K562 (cell line): ENCODE data around the gene FAM171A1. TPM values are rescaled to one million over a fixed set of nuclear protein-coding genes. Genes with fewer than 3 reads are reported as not detected.

Experiments
- ATAC-seq: fragments of 200-7000 bp; cut with Tn5 transposase; 3 replicates; pipeline ENCODE4 v1.9.1; 2020; ENCODE audit warnings: moderate library complexity
- BruUV-seq: library from RNA; stranded (reverse); fragments of 400-500 nt; replicated peaks from 2 replicates; lab custom pipeline; 2021; lab: Mats Ljungman, UMichigan
- CTCF ChIA-PET: fragments of 300-600 bp; formaldehyde crosslinking; extraction: SDS; loops from one replicate; lab custom pipeline; 2021; ENCODE audit warnings: low intra/inter-chr PET ratio; lab: Yijun Ruan, JAX
- POLR2A ChIA-PET: fragments of 300-600, 350-650 bp; sonication (Branson Sonifier 250); formaldehyde crosslinking; extraction: SDS; loops from one replicate; lab custom pipeline; 2021; ENCODE audit warnings: antibody characterized with exemption, inconsistent platforms; lab: Yijun Ruan, JAX
- DNase-seq, 4 experiments: peaks; one replicate each; pipeline versions ENCODE4 v3.0.0 to v3.0.0-alpha.2; 2011 to 2018; ENCODE audit warnings: low spot score in 3 of 4, mixed read lengths in 3 of 4; ENCODE audit errors: extremely low read depth in 1 of 4
- FAIRE-seq: peaks from 2 replicates; lab custom pipeline; 2011; peaks lifted over from hg19 to GRCh38; lab: Jason Lieb, UNC
- H2AFZ ChIP-seq: 2 replicates; pipeline ENCODE4 v1.6.0; 2011; ENCODE audit warnings: low read depth, low read length, control low read depth, inconsistent platforms
- H3K27ac ChIP-seq: fragments of 200-600 bp; 3 replicates; pipeline ENCODE4 v1.8.0; 2011; ENCODE audit warnings: low read depth, mild to moderate bottlenecking, control low read depth, inconsistent platforms, low read length, moderate library complexity, mixed read lengths; ENCODE audit errors: extremely low read depth
- H3K27me3 ChIP-seq, 2 experiments: fragments of 300-600 bp in 1 of 2; 2 replicates in 1 of 2; 3 replicates in 1 of 2; pipeline versions ENCODE4 v1.6.0 to v1.8.0; 2011; ENCODE audit warnings: inconsistent platforms in 2 of 2, low read length in 2 of 2, mild to moderate bottlenecking in 1 of 2, mixed read lengths in 1 of 2, moderate library complexity in 1 of 2; ENCODE audit not compliant: control insufficient read depth in 2 of 2, insufficient read depth in 2 of 2
- H3K36me3 ChIP-seq: fragments of 300-600 bp; 3 replicates; pipeline ENCODE4 v1.8.0; 2011; ENCODE audit warnings: mild to moderate bottlenecking, low read length, inconsistent platforms; ENCODE audit not compliant: control insufficient read depth, insufficient read depth
- H3K4me1 ChIP-seq, 2 experiments: fragments of 200-600 bp in 1 of 2; replicated peaks in 1 of 2; 2 replicates in 1 of 2; 3 replicates in 1 of 2; pipeline versions ENCODE4 v1.5.1 to v1.8.0; 2011; ENCODE audit warnings: inconsistent platforms in 2 of 2, low read length in 2 of 2, mild to moderate bottlenecking in 1 of 2, mixed read lengths in 1 of 2, moderate library complexity in 1 of 2; ENCODE audit not compliant: control insufficient read depth in 2 of 2, insufficient read depth in 2 of 2
- H3K4me2 ChIP-seq: 2 replicates; pipeline ENCODE4 v1.6.1; 2011; ENCODE audit warnings: low read length, control low read depth, inconsistent platforms, mixed read lengths; ENCODE audit not compliant: insufficient read depth
- H3K4me3 ChIP-seq: fragments of 200-600 bp; sonication (generic), shearing (Covaris generic); 2 replicates; pipeline ENCODE4 v1.5.1; 2016; ENCODE audit warnings: control low read depth, inconsistent platforms
- H3K79me2 ChIP-seq: fragments of 200-600 bp; 3 replicates; pipeline ENCODE4 v1.8.0; 2011; ENCODE audit warnings: low read length, inconsistent platforms; ENCODE audit not compliant: control insufficient read depth, insufficient read depth
- H3K9ac ChIP-seq, 2 experiments: 2 replicates each; pipeline versions ENCODE4 v1.6.0 to v1.6.1; 2011; ENCODE audit warnings: low read depth in 2 of 2, low read length in 2 of 2, control low read depth in 1 of 2, inconsistent platforms in 1 of 2, mild to moderate bottlenecking in 1 of 2, mixed read lengths in 1 of 2; ENCODE audit not compliant: insufficient read depth in 1 of 2
- H3K9me1 ChIP-seq: one replicate; pipeline ENCODE4 v1.6.0; 2011; ENCODE audit warnings: inconsistent platforms, mild to moderate bottlenecking, low read length, moderate library complexity; ENCODE audit not compliant: control insufficient read depth, insufficient read depth
- H3K9me3 ChIP-seq: replicated peaks from 2 replicates; pipeline ENCODE4 v1.5.1; 2011; ENCODE audit warnings: low read depth, low read length, inconsistent platforms; ENCODE audit not compliant: control insufficient read depth, insufficient read depth
- H4K20me1 ChIP-seq: replicated peaks from 2 replicates; pipeline ENCODE4 v1.6.1; 2011; ENCODE audit warnings: low read length, inconsistent platforms, mixed read lengths; ENCODE audit not compliant: control insufficient read depth, insufficient read depth
- EP300 ChIP-seq: IDR thresholded peaks from 2 replicates; pipeline ENCODE4 v1.6.1; 2012; ENCODE audit warnings: low read length, improper control_type of control experiment
- FOXP4 ChIP-seq: sonication (generic); formaldehyde crosslinking; IDR thresholded peaks from 2 replicates; pipeline ENCODE4 v1.8.0; 2022; ENCODE audit warnings: mild to moderate bottlenecking, missing genetic modification reagents, borderline replicate concordance
- GATAD2A ChIP-seq: fragments of 450-650 bp; IDR thresholded peaks from 2 replicates; pipeline ENCODE4 v1.6.1; 2017
- SMAD1 ChIP-seq: fragments of 150-350 bp; IDR thresholded peaks from 2 replicates; pipeline ENCODE4 v1.6.1; 2014; ENCODE audit warnings: low read length, low read depth; ENCODE audit not compliant: partially characterized antibody
- SMC3 ChIP-seq: conservative IDR thresholded peaks from 2 replicates; pipeline ENCODE4 v1.6.1; 2011; ENCODE audit warnings: low read depth, low read length, improper control_type of control experiment; ENCODE audit not compliant: insufficient read depth
- TAF1 ChIP-seq: IDR thresholded peaks from 2 replicates; pipeline ENCODE4 v1.6.1; 2011; ENCODE audit warnings: mild to moderate bottlenecking, low read length, moderate library complexity; ENCODE audit not compliant: insufficient read depth, control insufficient read depth, severe bottlenecking; ENCODE audit errors: extremely low read depth
- ZBTB26 ChIP-seq: fragments of 450-650 bp; formaldehyde crosslinking; IDR thresholded peaks from 2 replicates; pipeline ENCODE4 v1.4.0; 2022; ENCODE audit warnings: missing genetic modification characterization
- WGBS: fragments of 100-300 bp; shearing (Covaris generic); methylation state at CpG from one replicate; pipeline ENCODE4 v1.1.6; 2016; ENCODE audit warnings: low coverage, mixed read lengths; ENCODE audit not compliant: insufficient coverage; ENCODE audit errors: missing lambda C conversion rate; 5-methylcytosine and 5-hydroxymethylcytosine counted together
- in situ Hi-C: fragments of 300-500 bp; cut with MboI; formaldehyde crosslinking; loops from 4 replicates; pipeline ENCODE4 v1.15.0; 2018; ENCODE audit warnings: inconsistent platforms, mixed read lengths
- intact Hi-C: fragments of 100-400 bp; cut with micrococcal nuclease; formaldehyde crosslinking; loops from 2 replicates; pipeline ENCODE4 v1.14.2; 2022
- polyA plus RNA-seq, 8 experiments: library from polyadenylated mRNA; depleted of rRNA in 4 of 8; stranded (reverse) in 5 of 8; unstranded in 3 of 8; fragments of >200 nt; fragmentation: Nextera tagmentation in 2 of 8; fragmentation: Illumina TruSeq in 1 of 8; extraction: Ambion mirVana in 2 of 8; extraction: Trizol in 1 of 8; gene quantifications; 2 replicates each; pipeline versions ENCODE4 v1.2.1 to v1.2.3, GENCODE V29; 2011 to 2014; ENCODE audit warnings: inconsistent platforms in 1 of 8, missing spikeins in 1 of 8
- total RNA-seq, 7 experiments: library from RNA; depleted of rRNA in 6 of 7; stranded (reverse); fragments of >200 nt in 6 of 7; fragmentation: Illumina TruSeq in 2 of 7; extraction: Trizol in 2 of 7; gene quantifications; 2 replicates each; pipeline versions ENCODE4 v1.2.1 to v1.2.3, GENCODE V29; 2011 to 2021; ENCODE audit warnings: low replicate concordance in 1 of 7

FAM171A1 gene
- total and polyA plus RNA-seq, 9 of the 15 experiments (the other 6 are each of a cell fraction or from before 2014, with no cell fraction given) = 0.51 to 8.2 (median 4.8) TPM

- H3K4me1 ChIP-seq = no peaks in the 10 kb centered on the region; a peak in 2 of 5 replicates
- no peak overlapping the region for H3K9ac ChIP-seq
- no peaks in the 10 kb centered on the region for H4K20me1 ChIP-seq
- H2AFZ ChIP-seq = no peak overlapping the region
- DNase-seq = no peak
- no peak overlapping the region for H3K4me3 ChIP-seq
- no TSS peak for BruUV-seq
- TF ChIP-seq GATAD2A = no peak
- TF ChIP-seq, all 486 proteins: peak for 0
- no peaks in the 10 kb centered on the region for H3K79me2 ChIP-seq
- intact Hi-C loops (no loop called here), in situ Hi-C loops (no loop called here)
- H3K9me3 ChIP-seq = no peaks in the 10 kb centered on the region
- ATAC-seq (no peak), FAIRE-seq (no peak)
- H3K27me3 ChIP-seq = no peaks in the 10 kb centered on the region; a peak in 2 of 5 replicates
- ChIA-PET POLR2A (interaction anchor here (0.6 kb wide), 1 partner anchor 95 kb away, joined by 3 read pairs; no protein-coding TSS in a partner anchor), CTCF (no interaction called here)
- no peak overlapping the region for H3K27ac ChIP-seq
- H3K9me1 ChIP-seq = no peaks in the 10 kb centered on the region
- H3K36me3 ChIP-seq = no peaks in the 10 kb centered on the region
- no peak overlapping the region for H3K4me2 ChIP-seq
- 45% methylated on average over 1 of the region's 1 CpG for WGBS
These were observed 39.6 kb downstream of the FAM171A1 start for GRCh38 chr10:15331461-15331860.

GRCh38 chr10:15329437-15329836, 41.7 kb downstream of the FAM171A1 start:
- no peak for FAIRE-seq
- Histone ChIP-seq H3K4me3 (no peak overlapping the region), H3K9me1 (no peaks in the 10 kb centered on the region), H3K27ac (no peak overlapping the region), H3K4me2 (no peak overlapping the region), H3K9ac (no peak overlapping the region), H3K9me3 (no peaks in the 10 kb centered on the region), H4K20me1 (no peaks in the 10 kb centered on the region), H3K36me3 (no peaks in the 10 kb centered on the region), H2AFZ (no peak overlapping the region), H3K27me3 (no peaks in the 10 kb centered on the region; a peak in 1 of 5 replicates), H3K4me1 (peaks cover 0 to 15% of the 10 kb centered on the region in 2 experiments; a peak in 3 of 5 replicates), H3K79me2 (no peaks in the 10 kb centered on the region)
- in situ Hi-C loops = no loop called here
- no peak for ATAC-seq
- intact Hi-C loops = no loop called here
- ChIA-PET CTCF (no interaction called here), POLR2A (interaction anchor here (0.7 to 0.8 kb wide), 2 partner anchors 38 to 176 kb away, joined by 3 read pairs; no protein-coding TSS in a partner anchor)
- WGBS = 18% methylated on average over 2 of the region's 2 CpGs
- TF ChIP-seq TAF1 (no peak), SMC3 (no peak), EP300 (no peak), ZBTB26 (CRISPR knock-in tag) (no peak), FOXP4 (CRISPR knock-in tag) (no peak), SMAD1 (no peak)
- no TSS peak for BruUV-seq
- DNase-seq = no peak
